Stomach (tissue), 9 donors: ENCODE measurements around the gene DYNC1LI1. TPM values are rescaled to one million over a fixed set of nuclear protein-coding genes. Genes with fewer than 3 reads are reported as not detected.

Experiments
- DNase-seq, 2 donors: peaks; one replicate each; pipeline versions ENCODE4 v3.0.0 to v3.0.0-alpha.2; 2013 to 2019
- H3K27ac ChIP-seq, 5 donors: fragments of 200-600 bp in 4 of 5; sonication (generic) in 4 of 5; one replicate each; pipeline ENCODE4 v1.5.1; 2013 to 2019; ENCODE audit warnings: mild to moderate bottlenecking in 1 of 5, moderate library complexity in 1 of 5
- H3K27me3 ChIP-seq, 3 donors: fragments of 200-600 bp; sonication (generic); one replicate each; pipeline ENCODE4 v1.5.1; 2017 to 2019; ENCODE audit warnings: mixed run types in 1 of 3
- H3K36me3 ChIP-seq, 4 donors: fragments of 200-600 bp; sonication (generic); 1 replicate in 3 of 4; 2 replicates in 1 of 4; pipeline ENCODE4 v1.5.1; 2016 to 2019
- H3K4me1 ChIP-seq, 4 donors: fragments of 200-600 bp; sonication (generic); one replicate each; pipeline ENCODE4 v1.5.1; 2016 to 2019
- H3K4me3 ChIP-seq, 4 donors: fragments of 200-600 bp; sonication (generic) in 3 of 4; one replicate each; pipeline ENCODE4 v1.5.1; 2016 to 2019; ENCODE audit warnings: mild to moderate bottlenecking in 1 of 4
- H3K9me3 ChIP-seq, 4 donors: fragments of 200-600 bp; sonication (generic); one replicate each; pipeline ENCODE4 v1.5.1; 2016 to 2019
- CTCF ChIP-seq, 7 experiments: fragments of 450-650 bp in 4 of 7; fragments of 200-600 bp in 3 of 7; sonication (generic) in 3 of 7; IDR thresholded peaks; one replicate each; pipeline ENCODE4 v1.5.1; 2016 to 2019; ENCODE audit warnings: antibody characterized with exemption in 7 of 7, control low read depth in 2 of 7, mild to moderate bottlenecking in 1 of 7
- EP300 ChIP-seq: sonication (generic); formaldehyde crosslinking; IDR thresholded peaks from one replicate; pipeline ENCODE4 v1.6.1; 2017; ENCODE audit warnings: antibody characterized with exemption
- POLR2A ChIP-seq, 4 donors: fragments of 450-650 bp; IDR thresholded peaks; one replicate each; pipeline ENCODE4 v1.6.1; 2016; ENCODE audit warnings: antibody characterized with exemption in 4 of 4, control low read depth in 2 of 4, mild to moderate bottlenecking in 1 of 4, moderate library complexity in 1 of 4
- POLR2AphosphoS5 ChIP-seq, 3 donors: sonication (generic); formaldehyde crosslinking; IDR thresholded peaks; one replicate each; pipeline ENCODE4 v1.6.1; 2016; ENCODE audit warnings: antibody characterized with exemption in 3 of 3
- WGBS, 5 donors: extraction: QIAGEN DNeasy Blood & Tissue Kit in 3 of 5; methylation state at CpG; one replicate each; pipeline versions ENCODE4 v1.1.5 to v1.1.7; 2013 to 2018; 5-methylcytosine and 5-hydroxymethylcytosine counted together
- intact Hi-C: fragments of 100-400 bp; cut with DNase I; formaldehyde crosslinking; loops from one replicate; pipeline ENCODE4 v1.15.1; 2023; ENCODE audit warnings: low total_unique reads
- polyA plus RNA-seq, 3 donors: library from polyadenylated mRNA; stranded (reverse); fragments of 200-250 nt; gene quantifications; one replicate each; pipeline ENCODE4 v1.2.3, GENCODE V29; 2013
- total RNA-seq, 5 donors: library from RNA; depleted of rRNA; stranded (reverse); fragments of >200 nt; gene quantifications; one replicate each; pipeline versions ENCODE4 v1.1.0 to v1.2.3, GENCODE V29; 2014 to 2016
- donor health status: healthy with polysubstance abuse.
- donor health status: Bipolar disorder and iron deficiency.
- donor health status: healthy.

The DYNC1LI1 gene
- total and polyA plus RNA-seq, 8 donors, result 5.8 to 92.4 (median 19.1) TPM

DNA sequence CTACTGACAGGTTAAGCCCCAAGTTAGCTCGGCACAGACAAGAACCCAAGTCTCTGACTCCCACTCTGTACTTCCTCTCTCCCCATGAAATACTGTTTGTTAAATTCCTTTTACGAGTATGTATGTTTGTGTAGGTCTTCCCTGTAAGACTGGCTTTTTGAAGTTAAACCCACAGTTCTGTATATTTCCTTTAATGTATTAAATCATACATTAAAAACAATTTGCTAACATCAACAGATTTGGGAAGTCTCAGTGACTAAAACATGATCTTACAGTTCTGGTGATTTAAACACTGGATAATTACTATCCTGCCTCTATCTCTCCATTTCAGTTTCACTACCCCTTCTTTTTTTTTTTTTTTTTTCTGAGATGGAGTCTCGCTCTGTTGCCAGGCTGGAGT, 72.4 kb downstream of the DYNC1LI1 start:
- H3K36me3 ChIP-seq, result no peaks in the 10 kb centered on the region
- no peak for TF ChIP-seq CTCF (IDR thresholded peaks at IDR 0.05)
- no peak for TF ChIP-seq POLR2A (IDR thresholded peaks at IDR 0.05)
- TF ChIP-seq EP300, result no peak
- no peak for TF ChIP-seq POLR2AphosphoS5 (IDR thresholded peaks at IDR 0.05)
- H3K27ac ChIP-seq, result no peak overlapping the region
- no peak overlapping the region for H3K4me3 ChIP-seq
- intact Hi-C loops, result no loop called here
- DNase-seq, result no peak
- H3K9me3 ChIP-seq, result no peaks in the 10 kb centered on the region
- no peaks in the 10 kb centered on the region for H3K27me3 ChIP-seq
- H3K4me1 ChIP-seq, result peaks cover 19 to 71% (median 44%) of the 10 kb centered on the region in 4 donors
- WGBS, 5 donors, result 82 to 92% (median 89%) methylated on average over 3 of the region's 3 CpGs

DNA sequence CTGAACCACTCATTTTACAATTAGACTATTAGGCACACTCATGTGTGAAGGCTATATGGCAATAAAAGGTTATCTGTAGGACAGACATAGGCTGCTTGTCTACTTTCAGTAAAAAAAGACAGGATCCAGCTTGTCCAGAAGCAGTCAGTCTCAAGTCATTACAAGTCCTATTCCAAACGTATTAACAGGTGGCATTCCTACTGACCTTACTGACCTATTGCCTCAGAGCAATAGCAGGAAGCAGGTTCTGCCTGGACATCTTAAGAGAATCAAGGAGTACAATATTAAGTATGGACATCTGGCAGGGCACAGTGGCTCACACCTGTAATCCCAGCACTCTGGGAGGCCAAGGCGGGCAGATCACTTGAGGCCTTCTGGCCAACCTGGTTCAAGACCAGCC, 75.0 kb downstream of the DYNC1LI1 start:
- H3K27me3 ChIP-seq, result no peaks in the 10 kb centered on the region
- H3K27ac ChIP-seq, result no peak overlapping the region
- DNase-seq, result no peak
- peaks cover 0 to 8% (median 5%) of the 10 kb centered on the region in 4 donors for H3K36me3 ChIP-seq
- no peak overlapping the region for H3K4me3 ChIP-seq
- peaks cover 12 to 73% (median 40%) of the 10 kb centered on the region in 4 donors for H3K4me1 ChIP-seq
- intact Hi-C loops, result no loop called here
- TF ChIP-seq EP300, result no peak
- no peak for TF ChIP-seq CTCF (IDR thresholded peaks at IDR 0.05)
- no peak for TF ChIP-seq POLR2AphosphoS5 (IDR thresholded peaks at IDR 0.05)
- no peak for TF ChIP-seq POLR2A (IDR thresholded peaks at IDR 0.05)
- WGBS, 5 donors, result 66 to 77% (median 71%) methylated on average over 1 to 2 of the region's 2 CpGs
- no peaks in the 10 kb centered on the region for H3K9me3 ChIP-seq

DNA sequence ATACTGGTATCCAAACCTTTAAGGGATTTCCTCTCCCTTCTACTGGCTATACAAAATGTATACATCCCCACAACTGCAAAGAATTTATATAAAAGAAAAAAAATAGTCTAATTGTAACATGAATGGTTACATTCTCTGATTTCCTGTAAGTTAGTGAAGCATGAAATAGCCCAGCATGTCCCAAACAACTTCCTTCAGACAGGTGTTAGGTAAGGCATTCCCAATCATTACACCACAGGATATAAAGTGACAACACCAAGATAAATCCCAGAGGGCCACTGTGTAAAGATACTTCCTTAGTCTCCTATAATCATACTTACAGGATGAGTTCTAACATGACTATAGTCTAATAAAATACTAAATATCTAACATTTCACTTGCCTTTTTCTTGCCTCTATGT, 75.6 kb downstream of the DYNC1LI1 start:
- intact Hi-C loops, result no loop called here

GRCh38 chr3:32493437-32494414, 76.9 kb downstream of the DYNC1LI1 start:
- WGBS, 5 donors, result 67 to 80% (median 76%) methylated on average over 3 of the region's 3 CpGs
- Histone ChIP-seq H3K4me3 (no peak overlapping the region), H3K36me3 (peaks cover 0 to 16% (median 9%) of the 10 kb centered on the region in 4 donors), H3K27ac (no peak overlapping the region), H3K9me3 (no peaks in the 10 kb centered on the region), H3K27me3 (no peaks in the 10 kb centered on the region), H3K4me1 (peaks cover 6 to 54% (median 30%) of the 10 kb centered on the region in 4 donors)
- intact Hi-C loops, result no loop called here
- TF ChIP-seq POLR2A (IDR thresholded peaks at IDR 0.05), result no peak
- no peak for TF ChIP-seq EP300
- TF ChIP-seq POLR2AphosphoS5 (IDR thresholded peaks at IDR 0.05), result no peak
- no peak for DNase-seq

More for the DNA sequence above, 75.6 kb downstream of the DYNC1LI1 start:
- Histone ChIP-seq H3K36me3 (peaks cover 0 to 8% (median 5%) of the 10 kb centered on the region in 4 donors), H3K4me1 (peaks cover 12 to 67% (median 37%) of the 10 kb centered on the region in 4 donors), H3K27ac (no peak overlapping the region), H3K27me3 (no peaks in the 10 kb centered on the region), H3K4me3 (no peak overlapping the region), H3K9me3 (no peaks in the 10 kb centered on the region)
- no peak for DNase-seq
- no peak for TF ChIP-seq POLR2AphosphoS5 (IDR thresholded peaks at IDR 0.05)
- TF ChIP-seq EP300, result no peak
- TF ChIP-seq CTCF (IDR thresholded peaks at IDR 0.05), result no peak
- TF ChIP-seq POLR2A (IDR thresholded peaks at IDR 0.05), result no peak
